SK-N-SH (cell line): ENCODE measurements around the gene PPL. TPM values are rescaled to one million over a fixed set of nuclear protein-coding genes. Genes with fewer than 3 reads are reported as not detected.

Experiments used
- CTCF ChIA-PET: fragments of 300-600, 350-600 bp; formaldehyde crosslinking; extraction: SDS; loops from one replicate; lab custom pipeline; 2021; lab: Yijun Ruan, JAX
- POLR2A ChIA-PET: fragments of 350-600 bp; sonication (Branson Sonifier 250); formaldehyde crosslinking; extraction: SDS; loops from one replicate; lab custom pipeline; 2020; ENCODE audit warnings: antibody characterized with exemption, inconsistent platforms; lab: Yijun Ruan, JAX
- DNase-seq: peaks from one replicate; pipeline ENCODE4 v3.0.0; 2012
- H2AFZ ChIP-seq: fragments of 200-600 bp; sonication (generic); 2 replicates; pipeline ENCODE4 v1.8.1; 2016; ENCODE audit warnings: antibody characterized with exemption, mild to moderate bottlenecking, low read depth
- H3F3A ChIP-seq: fragments of 200-600 bp; sonication (generic); replicated peaks from 2 replicates; pipeline ENCODE3; 2016; ENCODE audit warnings: antibody characterized with exemption, mild to moderate bottlenecking; ENCODE audit not compliant: insufficient read depth
- H3K27ac ChIP-seq, 2 experiments: fragments of 200-500 bp in 1 of 2; fragments of 200-600 bp in 1 of 2; sonication (Bioruptor generic) in 1 of 2; sonication (generic), shearing (Covaris generic) in 1 of 2; 2 replicates each; pipeline versions ENCODE4 v1.5.1 to v1.6.1; 2014 to 2016; ENCODE audit warnings: low read depth in 2 of 2, inconsistent platforms in 1 of 2, low read length in 1 of 2, mild to moderate bottlenecking in 1 of 2, mixed read lengths in 1 of 2
- H3K27me3 ChIP-seq: fragments of 200-600 bp; sonication (generic), shearing (Covaris generic); 2 replicates; pipeline ENCODE4 v1.6.1; 2016; ENCODE audit warnings: mixed run types; ENCODE audit not compliant: insufficient read depth
- H3K36me3 ChIP-seq, 2 experiments: fragments of 200-500 bp in 1 of 2; fragments of 200-600 bp in 1 of 2; sonication (Bioruptor generic) in 1 of 2; sonication (generic) in 1 of 2; replicated peaks in 1 of 2; 2 replicates each; pipeline versions ENCODE3 to v1.5.1; 2014 to 2016; ENCODE audit warnings: low read length in 1 of 2, mild to moderate bottlenecking in 1 of 2; ENCODE audit not compliant: insufficient read depth in 2 of 2, control insufficient read depth in 1 of 2
- H3K4me1 ChIP-seq, 2 experiments: fragments of 200-500 bp in 1 of 2; fragments of 200-600 bp in 1 of 2; sonication (Bioruptor generic) in 1 of 2; sonication (generic), shearing (Covaris generic) in 1 of 2; 2 replicates each; pipeline versions ENCODE4 v1.5.1 to v1.6.1; 2014 to 2016; ENCODE audit warnings: low read depth in 1 of 2, low read length in 1 of 2, mixed run types in 1 of 2; ENCODE audit not compliant: insufficient read depth in 2 of 2, control insufficient read depth in 1 of 2
- H3K4me2 ChIP-seq: fragments of 200-600 bp; sonication (generic), shearing (Covaris generic); 2 replicates; pipeline ENCODE4 v1.6.1; 2017; ENCODE audit warnings: mixed run types
- H3K4me3 ChIP-seq, 2 experiments: fragments of 200-500 bp in 1 of 2; fragments of 200-600 bp in 1 of 2; sonication (Bioruptor generic) in 1 of 2; sonication (generic), shearing (Covaris generic) in 1 of 2; 2 replicates each; pipeline versions ENCODE4 v1.5.1 to v1.8.1; 2014 to 2016; ENCODE audit warnings: low read depth in 2 of 2, inconsistent platforms in 1 of 2, low read length in 1 of 2, mild to moderate bottlenecking in 1 of 2, mixed read lengths in 1 of 2, moderate library complexity in 1 of 2
- H3K79me2 ChIP-seq: fragments of 200-600 bp; sonication (generic); 2 replicates; pipeline ENCODE4 v1.8.1; 2017; ENCODE audit warnings: mild to moderate bottlenecking; ENCODE audit not compliant: insufficient read depth
- H3K9ac ChIP-seq: fragments of 200-600 bp; sonication (generic); 2 replicates; pipeline ENCODE4 v1.6.1; 2017; ENCODE audit warnings: mixed run types
- H3K9me2 ChIP-seq: fragments of 200-600 bp; sonication (generic); 2 replicates; pipeline ENCODE4 v1.6.1; 2017; ENCODE audit warnings: mixed run types
- H3K9me3 ChIP-seq: fragments of 200-600 bp; sonication (generic); 2 replicates; pipeline ENCODE4 v1.6.1; 2017; ENCODE audit warnings: mixed run types, mild to moderate bottlenecking, moderate library complexity
- H4K20me1 ChIP-seq: fragments of 200-600 bp; sonication (generic); 2 replicates; pipeline ENCODE4 v1.6.1; 2017; ENCODE audit warnings: mild to moderate bottlenecking, mixed run types; ENCODE audit not compliant: insufficient read depth
- CHD2 ChIP-seq: fragments of 150-350 bp; IDR thresholded peaks from 2 replicates; pipeline ENCODE4 v1.6.1; 2018; ENCODE audit warnings: low read length; ENCODE audit not compliant: partially characterized antibody
- ELF1 ChIP-seq: IDR thresholded peaks from 2 replicates; pipeline ENCODE4 v1.4.0; 2012
- FOSL2 ChIP-seq: IDR thresholded peaks from 2 replicates; pipeline ENCODE4 v1.4.0; 2012; ENCODE audit warnings: low read depth, mild to moderate bottlenecking, moderate library complexity, borderline replicate concordance
- FOXJ3 ChIP-seq: sonication (generic); formaldehyde crosslinking; IDR thresholded peaks from 2 replicates; pipeline ENCODE4 v1.5.1; 2020; ENCODE audit warnings: mild to moderate bottlenecking, missing genetic modification reagents
- GABPA ChIP-seq: IDR thresholded peaks from 2 replicates; pipeline ENCODE4 v1.4.0; 2012; ENCODE audit warnings: low read depth, mild to moderate bottlenecking
- GATA2 ChIP-seq: sonication (generic); formaldehyde crosslinking; IDR thresholded peaks from 2 replicates; pipeline ENCODE4 v1.5.0; 2020; ENCODE audit warnings: mild to moderate bottlenecking, missing genetic modification reagents
- IRF3 ChIP-seq: fragments of 150-350 bp; IDR thresholded peaks from 2 replicates; pipeline ENCODE4 v1.6.1; 2016; ENCODE audit warnings: mild to moderate bottlenecking, low read depth, low read length
- MAX ChIP-seq: IDR thresholded peaks from 2 replicates; pipeline ENCODE4 v1.4.0; 2012; ENCODE audit warnings: low read depth
- MXI1 ChIP-seq: IDR thresholded peaks from 2 replicates; pipeline ENCODE4 v1.6.1; 2012; ENCODE audit warnings: mild to moderate bottlenecking, low read depth, low read length, improper control_type of control experiment
- NFIC ChIP-seq: IDR thresholded peaks from 2 replicates; pipeline ENCODE4 v1.4.0; 2012; ENCODE audit warnings: borderline replicate concordance
- NRF1 ChIP-seq: IDR thresholded peaks from 2 replicates; pipeline ENCODE4 v1.6.1; 2012; ENCODE audit warnings: low read depth, mild to moderate bottlenecking, low read length
- RAD21 ChIP-seq: IDR thresholded peaks from 2 replicates; pipeline ENCODE4 v1.6.1; 2012; ENCODE audit warnings: mild to moderate bottlenecking, low read length
- RFX5 ChIP-seq: IDR thresholded peaks from 2 replicates; pipeline ENCODE4 v1.6.1; 2012; ENCODE audit warnings: mild to moderate bottlenecking, improper control_type of control experiment, low read length
- RXRA ChIP-seq: IDR thresholded peaks from 2 replicates; pipeline ENCODE4 v1.4.0; 2012; ENCODE audit warnings: low read depth, mild to moderate bottlenecking, borderline replicate concordance
- SIN3A ChIP-seq: IDR thresholded peaks from 2 replicates; pipeline ENCODE4 v1.6.1; 2012; ENCODE audit warnings: low read depth, mild to moderate bottlenecking, low read length, moderate library complexity, borderline replicate concordance
- TAF1 ChIP-seq: IDR thresholded peaks from 2 replicates; pipeline ENCODE4 v1.6.1; 2012; ENCODE audit warnings: low read depth, mild to moderate bottlenecking, low read length, moderate library complexity, borderline replicate concordance
- TCF12 ChIP-seq: IDR thresholded peaks from 2 replicates; pipeline ENCODE4 v1.4.0; 2012
- WGBS: methylation state at CpG from one replicate; pipeline ENCODE4 v1.1.6; 2017; ENCODE audit warnings: low lambda C conversion rate; 5-methylcytosine and 5-hydroxymethylcytosine counted together
- polyA plus RNA-seq, 3 experiments: library from polyadenylated mRNA; depleted of rRNA; stranded (reverse); fragments of >200 nt; gene quantifications; 2 replicates each; pipeline ENCODE4 v1.2.3, GENCODE V29; 2012
- TF ChIP-seq, protein P1 (sequence below): IDR thresholded peaks from 2 replicates; pipeline ENCODE4 v1.6.1; 2012; ENCODE audit warnings: mild to moderate bottlenecking, low read depth, low read length, moderate library complexity

PPL gene
- polyA plus RNA-seq, 1 of the 3 experiments (the other 2 are of a cell fraction), result 24.6 TPM

GRCh38 chr16:4859190-4859899 lies 77.6 kb downstream of the PPL start:
- no peak for DNase-seq
- no peak overlapping the region for H3K9ac ChIP-seq
- H3K9me3 ChIP-seq, result no peaks in the 10 kb centered on the region
- H3K27me3 ChIP-seq, result no peaks in the 10 kb centered on the region
- peaks cover 67% of the 10 kb centered on the region for H3K79me2 ChIP-seq
- no peaks in the 10 kb centered on the region for H3K4me1 ChIP-seq
- H3K36me3 ChIP-seq, result peaks cover 52 to 63% of the 10 kb centered on the region in 2 experiments
- no peak overlapping the region for H2AFZ ChIP-seq
- peak overlapping the region in 1 of 2 experiments; percentile 35; a peak in 2 of 4 replicates for H3K27ac ChIP-seq
- ChIA-PET POLR2A (no interaction called here), CTCF (interaction anchor here (1.1 kb wide), 1 partner anchor 9 kb away, joined by 6 read pairs; no protein-coding TSS in a partner anchor)
- TF ChIP-seq SIN3A (no peak), IRF3 (no peak), NFIC (no peak), NRF1 (no peak), TCF12 (no peak), TAF1 (no peak), FOSL2 (no peak), RFX5 (no peak), MXI1 (no peak), RXRA (no peak), ELF1 (no peak), MAX (no peak), RAD21 (no peak), GATA2 (CRISPR knock-in tag) (no peak), FOXJ3 (no peak), CHD2 (no peak), GABPA (no peak)
- TF ChIP-seq, protein P1, sequence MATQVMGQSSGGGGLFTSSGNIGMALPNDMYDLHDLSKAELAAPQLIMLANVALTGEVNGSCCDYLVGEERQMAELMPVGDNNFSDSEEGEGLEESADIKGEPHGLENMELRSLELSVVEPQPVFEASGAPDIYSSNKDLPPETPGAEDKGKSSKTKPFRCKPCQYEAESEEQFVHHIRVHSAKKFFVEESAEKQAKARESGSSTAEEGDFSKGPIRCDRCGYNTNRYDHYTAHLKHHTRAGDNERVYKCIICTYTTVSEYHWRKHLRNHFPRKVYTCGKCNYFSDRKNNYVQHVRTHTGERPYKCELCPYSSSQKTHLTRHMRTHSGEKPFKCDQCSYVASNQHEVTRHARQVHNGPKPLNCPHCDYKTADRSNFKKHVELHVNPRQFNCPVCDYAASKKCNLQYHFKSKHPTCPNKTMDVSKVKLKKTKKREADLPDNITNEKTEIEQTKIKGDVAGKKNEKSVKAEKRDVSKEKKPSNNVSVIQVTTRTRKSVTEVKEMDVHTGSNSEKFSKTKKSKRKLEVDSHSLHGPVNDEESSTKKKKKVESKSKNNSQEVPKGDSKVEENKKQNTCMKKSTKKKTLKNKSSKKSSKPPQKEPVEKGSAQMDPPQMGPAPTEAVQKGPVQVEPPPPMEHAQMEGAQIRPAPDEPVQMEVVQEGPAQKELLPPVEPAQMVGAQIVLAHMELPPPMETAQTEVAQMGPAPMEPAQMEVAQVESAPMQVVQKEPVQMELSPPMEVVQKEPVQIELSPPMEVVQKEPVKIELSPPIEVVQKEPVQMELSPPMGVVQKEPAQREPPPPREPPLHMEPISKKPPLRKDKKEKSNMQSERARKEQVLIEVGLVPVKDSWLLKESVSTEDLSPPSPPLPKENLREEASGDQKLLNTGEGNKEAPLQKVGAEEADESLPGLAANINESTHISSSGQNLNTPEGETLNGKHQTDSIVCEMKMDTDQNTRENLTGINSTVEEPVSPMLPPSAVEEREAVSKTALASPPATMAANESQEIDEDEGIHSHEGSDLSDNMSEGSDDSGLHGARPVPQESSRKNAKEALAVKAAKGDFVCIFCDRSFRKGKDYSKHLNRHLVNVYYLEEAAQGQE, result no peak
- no peak overlapping the region for H3K4me3 ChIP-seq
- 0 out of 2 replicates have a peak, but pooled peaks cover 1% of the 10 kb centered on the region for H4K20me1 ChIP-seq
- no peaks in the 10 kb centered on the region for H3F3A ChIP-seq
- no peaks in the 10 kb centered on the region for H3K9me2 ChIP-seq
- 94% methylated on average over 16 of the region's 17 CpGs for WGBS
- no peak overlapping the region for H3K4me2 ChIP-seq
